Peyer's patch (tissue), 4 donors: ENCODE data around the gene SAMD1. TPM values are rescaled to one million over a fixed set of nuclear protein-coding genes. Genes with fewer than 3 reads are reported as not detected.

Source experiments
- DNase-seq, 3 donors: peaks; one replicate each; pipeline ENCODE4 v3.0.0-alpha.2; 2017 to 2019
- H3K27ac ChIP-seq, 4 donors: fragments of 200-600 bp; sonication (generic); one replicate each; pipeline ENCODE4 v1.5.1; 2016 to 2019
- H3K27me3 ChIP-seq, 2 donors: fragments of 200-600 bp; sonication (generic); one replicate each; pipeline ENCODE4 v1.5.1; 2019
- H3K36me3 ChIP-seq, 3 donors: fragments of 200-600 bp; sonication (generic); one replicate each; pipeline ENCODE4 v1.5.1; 2016 to 2019
- H3K4me1 ChIP-seq, 4 donors: fragments of 200-600 bp; sonication (generic); one replicate each; pipeline ENCODE4 v1.5.1; 2016 to 2019
- H3K4me3 ChIP-seq, 4 donors: fragments of 200-600 bp; sonication (generic); 1 replicate in 3 of 4; 2 replicates in 1 of 4; pipeline ENCODE4 v1.5.1; 2016 to 2019; ENCODE audit warnings: mild to moderate bottlenecking in 1 of 4
- H3K9me3 ChIP-seq, 4 donors: fragments of 200-600 bp; sonication (generic); one replicate each; pipeline ENCODE4 v1.5.1; 2016 to 2019; ENCODE audit warnings: mild to moderate bottlenecking in 1 of 4
- POLR2A ChIP-seq, 2 donors: fragments of 450-650 bp; IDR thresholded peaks; one replicate each; pipeline ENCODE4 v1.5.1; 2017; ENCODE audit warnings: antibody characterized with exemption in 2 of 2, mild to moderate bottlenecking in 2 of 2, moderate library complexity in 2 of 2
- total RNA-seq, 4 donors: library from RNA; depleted of rRNA; stranded (reverse); fragments of >200 nt; gene quantifications; one replicate each; pipeline ENCODE4 v1.1.0, GENCODE V29; 2016
- TF ChIP-seq, protein P1 (sequence below), 6 experiments: fragments of 450-650 bp in 4 of 6; fragments of 200-600 bp in 2 of 6; sonication (generic) in 1 of 6; IDR thresholded peaks; one replicate each; pipeline ENCODE4 v1.5.1; 2017 to 2019; ENCODE audit warnings: antibody characterized with exemption in 6 of 6, mild to moderate bottlenecking in 3 of 6, moderate library complexity in 1 of 6

Gene SAMD1
- total RNA-seq, 4 donors from 2014 or later = 28.9 to 64.4 (median 33.9) TPM

DNA sequence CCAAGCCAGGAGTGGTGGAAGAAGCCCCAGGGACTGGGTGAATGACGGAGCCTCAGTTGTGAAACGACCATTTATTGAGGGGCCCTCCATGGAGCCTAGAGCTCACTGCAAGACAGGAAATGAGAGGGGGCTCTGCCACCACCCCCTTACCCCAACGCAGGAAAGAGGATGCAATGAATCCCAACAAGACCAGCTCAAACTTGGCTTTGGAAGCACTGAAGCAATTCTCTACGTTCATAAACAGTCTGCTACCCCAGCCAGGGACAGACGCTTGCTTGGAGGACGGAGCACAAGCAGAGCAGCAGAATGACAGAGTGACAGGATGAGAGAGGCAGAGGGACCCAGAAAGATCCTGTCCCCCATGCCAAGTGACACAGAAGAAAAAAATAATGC is 26.0 kb upstream of the SAMD1 start:
- DNase-seq = no peak
- Histone ChIP-seq H3K36me3 (no peaks in the 10 kb centered on the region), H3K4me3 (peak overlapping the region; percentile 61 to 99 (median 78)), H3K9me3 (no peaks in the 10 kb centered on the region), H3K4me1 (peaks cover 4 to 64% (median 14%) of the 10 kb centered on the region in 4 donors), H3K27me3 (no peaks in the 10 kb centered on the region), H3K27ac (peak overlapping the region in 3 of 4 donors; percentile 83 to 100 (median 99))
- TF ChIP-seq, protein P1, sequence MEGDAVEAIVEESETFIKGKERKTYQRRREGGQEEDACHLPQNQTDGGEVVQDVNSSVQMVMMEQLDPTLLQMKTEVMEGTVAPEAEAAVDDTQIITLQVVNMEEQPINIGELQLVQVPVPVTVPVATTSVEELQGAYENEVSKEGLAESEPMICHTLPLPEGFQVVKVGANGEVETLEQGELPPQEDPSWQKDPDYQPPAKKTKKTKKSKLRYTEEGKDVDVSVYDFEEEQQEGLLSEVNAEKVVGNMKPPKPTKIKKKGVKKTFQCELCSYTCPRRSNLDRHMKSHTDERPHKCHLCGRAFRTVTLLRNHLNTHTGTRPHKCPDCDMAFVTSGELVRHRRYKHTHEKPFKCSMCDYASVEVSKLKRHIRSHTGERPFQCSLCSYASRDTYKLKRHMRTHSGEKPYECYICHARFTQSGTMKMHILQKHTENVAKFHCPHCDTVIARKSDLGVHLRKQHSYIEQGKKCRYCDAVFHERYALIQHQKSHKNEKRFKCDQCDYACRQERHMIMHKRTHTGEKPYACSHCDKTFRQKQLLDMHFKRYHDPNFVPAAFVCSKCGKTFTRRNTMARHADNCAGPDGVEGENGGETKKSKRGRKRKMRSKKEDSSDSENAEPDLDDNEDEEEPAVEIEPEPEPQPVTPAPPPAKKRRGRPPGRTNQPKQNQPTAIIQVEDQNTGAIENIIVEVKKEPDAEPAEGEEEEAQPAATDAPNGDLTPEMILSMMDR (IDR thresholded peaks at IDR 0.05) = no peak
- no peak for TF ChIP-seq POLR2A (IDR thresholded peaks at IDR 0.05)

DNA sequence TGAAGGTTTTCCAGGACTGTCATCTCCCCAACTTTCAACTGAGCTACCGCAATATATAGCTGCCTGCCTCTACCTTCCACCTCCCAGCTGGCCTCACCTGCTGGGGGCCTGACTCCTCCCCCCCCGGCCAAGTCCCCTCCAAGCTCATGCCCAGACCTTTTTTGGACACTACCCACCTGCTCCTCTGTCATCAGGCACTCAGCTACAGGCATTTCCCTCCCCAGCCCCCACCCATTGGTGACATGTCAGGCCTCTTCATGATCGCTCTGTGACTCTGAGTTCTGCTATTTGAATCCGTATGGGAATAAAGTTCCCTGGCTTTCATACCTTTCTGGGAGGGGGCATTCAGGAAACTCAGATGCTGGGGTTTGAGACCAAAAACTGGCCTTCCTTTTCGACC is 25.2 kb upstream of the SAMD1 start:
- H3K4me3 ChIP-seq = no peak overlapping the region
- peaks cover 4 to 64% (median 14%) of the 10 kb centered on the region in 4 donors for H3K4me1 ChIP-seq

DNA sequence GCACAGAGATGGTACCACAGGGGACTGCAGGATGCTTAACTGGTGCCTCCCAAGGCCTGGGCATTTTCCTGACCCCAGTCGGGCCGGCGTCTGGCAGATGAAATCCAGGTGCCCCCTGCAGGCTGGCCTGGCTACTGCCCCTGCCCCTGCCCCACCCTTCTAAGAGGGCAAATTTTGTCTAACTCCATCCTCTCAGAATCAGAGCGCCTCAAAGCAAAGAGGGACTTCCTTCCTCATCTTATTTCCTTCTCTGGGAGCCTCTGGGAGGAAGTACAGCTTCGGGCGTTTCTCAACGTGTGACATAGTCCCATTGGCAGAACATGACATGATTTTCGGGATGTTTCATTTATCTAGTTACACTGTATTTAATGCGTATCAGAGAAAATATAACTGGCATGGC is 24.3 kb upstream of the SAMD1 start:
- Histone ChIP-seq H3K27ac (peak overlapping the region in 1 of 4 donors; percentile 4), H3K36me3 (no peaks in the 10 kb centered on the region), H3K4me1 (peaks cover 4 to 62% (median 14%) of the 10 kb centered on the region in 4 donors), H3K9me3 (no peaks in the 10 kb centered on the region), H3K27me3 (no peaks in the 10 kb centered on the region), H3K4me3 (no peak overlapping the region)
- peak; percentile 46 to 78 (median 69) for DNase-seq
- no peak for TF ChIP-seq POLR2A (IDR thresholded peaks at IDR 0.05)
- TF ChIP-seq, protein P1 (IDR thresholded peaks at IDR 0.05) = peak; percentile 25 to 53 (median 48)

More for the DNA sequence above, 25.2 kb upstream of the SAMD1 start:
- no peak for DNase-seq
- Histone ChIP-seq H3K9me3 (no peaks in the 10 kb centered on the region), H3K27ac (no peak overlapping the region), H3K27me3 (no peaks in the 10 kb centered on the region), H3K36me3 (no peaks in the 10 kb centered on the region)
- TF ChIP-seq, protein P1 (IDR thresholded peaks at IDR 0.05) = no peak
- TF ChIP-seq POLR2A (IDR thresholded peaks at IDR 0.05) = no peak

DNA sequence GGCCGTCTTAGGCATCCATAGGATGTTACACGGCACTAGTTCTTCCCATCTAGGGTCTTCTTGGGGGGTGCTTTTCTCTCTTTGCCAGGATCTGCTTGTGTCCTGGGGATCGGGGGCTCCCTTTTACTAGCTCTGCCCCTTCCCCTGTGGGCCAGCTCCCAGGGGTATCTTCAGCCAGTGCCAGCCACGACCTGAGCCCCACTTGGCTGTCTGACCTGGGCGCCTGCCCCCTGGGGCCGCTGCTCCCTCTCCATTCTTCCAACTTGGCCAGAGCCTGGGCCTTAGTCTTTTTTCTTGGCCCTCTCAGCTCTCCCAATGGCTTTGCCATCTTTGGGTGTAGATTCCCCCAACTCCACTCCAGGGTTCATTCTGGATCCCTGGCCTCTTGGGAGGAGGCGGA is 23.9 kb upstream of the SAMD1 start:
- Histone ChIP-seq H3K9me3 (no peaks in the 10 kb centered on the region), H3K36me3 (no peaks in the 10 kb centered on the region), H3K4me3 (no peak overlapping the region), H3K4me1 (peaks cover 4 to 58% (median 14%) of the 10 kb centered on the region in 4 donors), H3K27ac (peak overlapping the region in 1 of 4 donors; percentile 4), H3K27me3 (no peaks in the 10 kb centered on the region)
- DNase-seq = no peak
- TF ChIP-seq, protein P1 (IDR thresholded peaks at IDR 0.05) = no peak
- no peak for TF ChIP-seq POLR2A (IDR thresholded peaks at IDR 0.05)

DNA sequence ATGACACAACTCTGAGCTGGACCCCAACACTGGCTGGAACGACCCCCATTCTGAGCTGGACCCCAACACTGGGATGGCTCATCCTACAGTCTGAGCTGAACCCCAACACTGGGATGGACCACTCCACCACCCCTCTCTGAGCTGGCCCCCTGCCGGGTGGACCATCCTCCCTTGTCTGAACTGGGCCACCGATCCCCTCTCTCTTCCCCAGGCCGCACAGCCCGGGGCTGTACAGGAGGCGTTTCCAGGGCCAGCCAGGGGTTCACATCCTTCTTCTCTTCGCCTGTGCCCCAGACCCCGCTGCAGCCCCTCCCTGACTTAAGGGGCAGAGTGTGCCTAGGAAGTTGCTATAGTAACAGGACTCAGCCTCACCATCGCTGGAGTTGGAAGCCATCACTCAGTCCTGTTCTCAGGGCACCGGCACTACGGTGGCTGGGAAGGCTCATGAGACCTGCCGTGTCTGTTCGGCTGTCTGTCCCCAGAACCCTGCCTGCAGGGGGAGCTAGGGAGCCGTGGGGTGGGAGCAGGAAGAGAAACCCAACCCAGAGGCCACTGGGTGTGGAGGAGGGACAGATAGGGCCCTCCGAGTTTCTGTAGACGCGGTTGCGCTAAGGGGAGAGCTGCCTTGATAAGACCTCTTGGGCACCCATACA is 23.3 kb upstream of the SAMD1 start:
- H3K4me3 ChIP-seq = no peak overlapping the region
- TF ChIP-seq, protein P1 (IDR thresholded peaks at IDR 0.05) = peak in 2 of 6 experiments; percentile 33 to 36
- no peak for TF ChIP-seq POLR2A (IDR thresholded peaks at IDR 0.05)
- DNase-seq = peak in 1 of 3 donors; percentile 56
- H3K36me3 ChIP-seq = no peaks in the 10 kb centered on the region
- peak overlapping the region; percentile 52 to 70 (median 62) for H3K27ac ChIP-seq
- H3K9me3 ChIP-seq = no peaks in the 10 kb centered on the region
- no peaks in the 10 kb centered on the region for H3K27me3 ChIP-seq
- H3K4me1 ChIP-seq = peaks cover 0 to 53% (median 13%) of the 10 kb centered on the region in 4 donors
